GM12872 (cell line): ENCODE measurements around the gene ST6GALNAC3.

Source experiments
- TF ChIP-seq, protein P1 (sequence below): IDR thresholded peaks from 3 replicates; pipeline ENCODE4 v1.5.1; 2011; ENCODE audit warnings: low read depth, mild to moderate bottlenecking, low read length, moderate library complexity; ENCODE audit not compliant: insufficient read depth

ST6GALNAC3 gene

DNA sequence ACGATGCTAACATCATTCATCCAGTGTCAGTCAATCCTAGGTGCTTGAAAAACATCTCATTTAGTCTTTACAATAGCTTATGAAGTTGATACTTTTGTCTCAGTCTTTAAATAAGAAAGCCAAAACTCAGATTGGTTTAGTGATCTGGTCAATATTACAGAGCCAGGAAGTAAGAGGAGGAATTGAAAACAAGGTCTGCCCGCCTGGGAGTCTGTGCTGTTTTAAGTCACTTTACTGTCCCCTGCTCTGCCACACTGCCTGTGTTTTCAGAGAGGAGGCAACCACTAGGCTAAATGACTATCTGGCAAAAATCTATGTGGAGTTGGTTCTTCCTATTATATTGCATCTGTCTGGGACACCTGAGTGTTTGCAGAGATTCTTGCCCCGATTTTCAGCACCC, 62.3 kb downstream of the ST6GALNAC3 start:
- TF ChIP-seq, protein P1, sequence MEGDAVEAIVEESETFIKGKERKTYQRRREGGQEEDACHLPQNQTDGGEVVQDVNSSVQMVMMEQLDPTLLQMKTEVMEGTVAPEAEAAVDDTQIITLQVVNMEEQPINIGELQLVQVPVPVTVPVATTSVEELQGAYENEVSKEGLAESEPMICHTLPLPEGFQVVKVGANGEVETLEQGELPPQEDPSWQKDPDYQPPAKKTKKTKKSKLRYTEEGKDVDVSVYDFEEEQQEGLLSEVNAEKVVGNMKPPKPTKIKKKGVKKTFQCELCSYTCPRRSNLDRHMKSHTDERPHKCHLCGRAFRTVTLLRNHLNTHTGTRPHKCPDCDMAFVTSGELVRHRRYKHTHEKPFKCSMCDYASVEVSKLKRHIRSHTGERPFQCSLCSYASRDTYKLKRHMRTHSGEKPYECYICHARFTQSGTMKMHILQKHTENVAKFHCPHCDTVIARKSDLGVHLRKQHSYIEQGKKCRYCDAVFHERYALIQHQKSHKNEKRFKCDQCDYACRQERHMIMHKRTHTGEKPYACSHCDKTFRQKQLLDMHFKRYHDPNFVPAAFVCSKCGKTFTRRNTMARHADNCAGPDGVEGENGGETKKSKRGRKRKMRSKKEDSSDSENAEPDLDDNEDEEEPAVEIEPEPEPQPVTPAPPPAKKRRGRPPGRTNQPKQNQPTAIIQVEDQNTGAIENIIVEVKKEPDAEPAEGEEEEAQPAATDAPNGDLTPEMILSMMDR = no peak

DNA sequence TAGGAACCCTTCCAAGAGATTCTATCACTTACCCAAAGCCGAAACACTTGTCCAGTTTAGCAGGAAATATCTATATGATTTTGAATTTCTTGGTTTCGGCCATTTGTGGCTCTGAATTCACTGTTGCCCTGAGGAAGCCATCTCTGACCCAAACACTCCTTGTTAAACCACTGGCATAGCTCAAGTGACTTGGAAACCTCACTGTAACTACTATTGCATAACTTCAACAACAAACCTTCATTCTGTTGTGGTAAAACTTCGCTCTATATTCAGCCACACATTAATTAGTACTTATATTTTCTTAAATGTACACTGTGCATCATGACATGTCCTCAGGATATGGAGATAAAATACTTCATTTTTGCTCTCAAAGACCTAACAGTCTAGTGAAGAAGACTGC, 63.2 kb downstream of the ST6GALNAC3 start:
- TF ChIP-seq, protein P1 = no peak

DNA sequence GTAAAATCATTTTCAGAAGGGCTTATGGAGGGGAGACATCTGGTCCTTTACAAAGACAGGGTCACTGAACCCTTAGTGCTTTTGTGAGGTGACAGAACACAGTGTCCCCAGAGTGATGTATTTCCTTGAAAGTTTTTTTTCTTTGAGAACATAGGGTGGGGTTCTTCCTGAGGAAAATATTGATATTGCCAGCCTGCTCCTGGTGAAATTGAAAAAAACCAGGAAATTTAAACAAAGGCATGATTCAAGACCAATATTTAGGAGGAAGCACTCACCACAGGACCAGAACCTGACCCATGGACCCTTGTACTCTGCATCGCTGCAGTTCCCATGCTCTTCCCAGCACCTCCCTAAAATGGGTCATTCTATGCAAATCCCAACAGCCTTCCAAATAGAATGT, 63.7 kb downstream of the ST6GALNAC3 start:
- TF ChIP-seq, protein P1 = no peak

DNA sequence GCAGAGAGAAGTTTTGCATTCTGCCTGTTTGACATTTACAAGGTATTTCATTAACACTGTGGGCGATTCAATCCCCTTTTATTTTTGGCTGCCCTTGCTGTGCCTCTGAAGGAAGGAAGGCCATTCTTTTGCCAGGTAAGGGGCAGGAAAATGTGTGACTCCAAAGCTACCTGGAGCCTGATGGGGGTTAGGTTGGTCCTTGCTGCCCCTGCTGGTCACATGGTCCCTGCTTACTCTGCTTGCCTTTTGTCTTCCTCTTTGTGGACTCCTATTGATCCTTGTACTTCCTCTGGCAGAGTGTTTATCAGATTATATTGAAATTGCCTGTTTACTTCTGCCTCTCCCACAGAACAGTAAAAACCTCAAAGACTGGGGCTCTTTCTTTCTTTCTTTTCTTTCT, 65.7 kb downstream of the ST6GALNAC3 start:
- TF ChIP-seq, protein P1 = 0 out of 3 replicates have a peak, but pooled peaks have one; percentile 11

- TF ChIP-seq, protein P1 = no peak
Measured at GRCh38 chr1:76141929-76142328, 67.4 kb downstream of the ST6GALNAC3 start.

DNA sequence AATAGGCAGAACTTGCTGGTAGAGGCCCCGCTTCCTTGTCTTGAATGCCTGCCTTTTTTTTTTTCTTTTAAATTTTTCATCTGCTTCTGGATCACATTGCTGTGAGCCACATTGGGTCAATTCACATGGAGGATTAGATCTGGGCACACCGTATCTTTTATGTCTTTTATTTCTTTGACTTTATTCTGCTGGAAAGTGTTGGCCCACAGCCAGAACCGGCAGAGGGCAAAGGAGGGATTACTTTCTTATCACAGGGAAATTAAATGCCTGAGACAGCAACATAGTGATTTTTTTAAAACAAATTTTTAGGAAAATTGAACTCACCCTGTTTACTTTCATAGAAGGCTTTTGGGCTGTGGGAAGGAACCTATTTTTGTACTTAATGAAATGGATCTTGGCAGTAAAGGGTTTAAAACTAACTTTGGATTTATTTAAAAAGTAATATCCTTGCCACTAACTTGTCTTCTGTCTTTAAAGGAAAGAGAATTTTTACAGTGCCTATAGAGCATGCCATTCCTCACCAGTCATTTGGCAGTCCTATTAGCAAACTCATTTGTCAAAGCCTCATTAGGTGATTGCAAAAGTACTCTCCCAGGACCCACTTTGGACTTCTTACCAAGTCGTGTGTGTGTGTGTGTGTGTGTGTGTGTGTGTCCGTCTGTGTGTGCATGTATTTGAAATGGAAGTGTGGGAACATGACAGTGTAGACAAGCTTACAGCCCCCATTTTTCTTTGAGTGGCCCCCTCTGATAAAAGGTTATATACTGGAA, 68.4 kb downstream of the ST6GALNAC3 start:
- TF ChIP-seq, protein P1 = no peak

GRCh38 chr1:76144247-76144646, 69.7 kb downstream of the ST6GALNAC3 start:
- TF ChIP-seq, protein P1 = no peak
